Testis (tissue), 2 donors: ENCODE data around the gene TAP2.

ENCODE experiments used
- POLR2A ChIP-seq: fragments of 450-650 bp; IDR thresholded peaks from one replicate; pipeline ENCODE4 v1.6.1; 2017; ENCODE audit warnings: antibody characterized with exemption, mild to moderate bottlenecking, moderate library complexity
- TF ChIP-seq, protein P1 (sequence below), 3 experiments: fragments of 450-650 bp in 2 of 3; fragments of 200-600 bp in 1 of 3; sonication (generic) in 1 of 3; IDR thresholded peaks; one replicate each; pipeline ENCODE4 v1.5.1; 2016 to 2019; ENCODE audit warnings: antibody characterized with exemption in 3 of 3, mild to moderate bottlenecking in 2 of 3, moderate library complexity in 1 of 3

GRCh38 chr6:32844839-32845383 is 6.4 kb upstream of the TAP2 start:
- TF ChIP-seq, protein P1, sequence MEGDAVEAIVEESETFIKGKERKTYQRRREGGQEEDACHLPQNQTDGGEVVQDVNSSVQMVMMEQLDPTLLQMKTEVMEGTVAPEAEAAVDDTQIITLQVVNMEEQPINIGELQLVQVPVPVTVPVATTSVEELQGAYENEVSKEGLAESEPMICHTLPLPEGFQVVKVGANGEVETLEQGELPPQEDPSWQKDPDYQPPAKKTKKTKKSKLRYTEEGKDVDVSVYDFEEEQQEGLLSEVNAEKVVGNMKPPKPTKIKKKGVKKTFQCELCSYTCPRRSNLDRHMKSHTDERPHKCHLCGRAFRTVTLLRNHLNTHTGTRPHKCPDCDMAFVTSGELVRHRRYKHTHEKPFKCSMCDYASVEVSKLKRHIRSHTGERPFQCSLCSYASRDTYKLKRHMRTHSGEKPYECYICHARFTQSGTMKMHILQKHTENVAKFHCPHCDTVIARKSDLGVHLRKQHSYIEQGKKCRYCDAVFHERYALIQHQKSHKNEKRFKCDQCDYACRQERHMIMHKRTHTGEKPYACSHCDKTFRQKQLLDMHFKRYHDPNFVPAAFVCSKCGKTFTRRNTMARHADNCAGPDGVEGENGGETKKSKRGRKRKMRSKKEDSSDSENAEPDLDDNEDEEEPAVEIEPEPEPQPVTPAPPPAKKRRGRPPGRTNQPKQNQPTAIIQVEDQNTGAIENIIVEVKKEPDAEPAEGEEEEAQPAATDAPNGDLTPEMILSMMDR (IDR thresholded peaks at IDR 0.05) = no peak
- TF ChIP-seq POLR2A = no peak
